ENCODE data around the gene SARM1.

The SARM1 gene

DNA sequence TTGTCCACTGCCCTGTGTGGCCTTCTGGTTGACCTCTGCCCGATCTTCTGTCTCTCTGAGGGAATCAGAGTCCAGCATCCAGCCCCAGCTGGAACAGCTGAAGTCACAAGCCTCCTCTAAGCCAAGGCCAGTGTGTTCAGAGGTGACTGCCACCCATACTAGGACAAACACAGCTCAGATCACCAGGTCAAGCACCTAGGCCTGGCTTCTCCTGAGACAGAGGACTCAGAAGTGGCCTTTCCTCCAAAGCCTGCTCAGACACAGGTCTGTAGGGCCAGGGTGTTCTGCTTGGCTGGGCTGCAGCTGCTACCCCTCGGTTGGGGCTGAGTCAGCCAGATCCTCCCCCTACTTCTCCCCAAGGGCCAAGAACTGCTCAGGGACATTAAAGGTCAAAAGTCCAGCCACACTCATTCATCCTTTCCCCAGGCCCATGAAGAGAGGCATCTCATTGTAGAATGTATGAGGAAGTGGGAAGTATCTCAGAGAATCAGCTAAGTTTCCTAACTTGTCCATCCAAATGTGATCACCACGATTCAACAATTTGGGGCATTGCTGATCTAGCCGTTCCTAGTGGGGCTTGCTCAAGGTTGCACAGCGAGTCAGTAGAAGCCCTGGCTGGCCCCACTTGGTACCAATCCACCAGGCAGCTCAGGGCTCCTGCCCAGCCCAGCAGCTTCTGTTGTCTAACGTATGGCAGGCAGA, 26.9 kb downstream of the SARM1 start:
- Histone ChIP-seq H3K27ac (peak overlapping the region; percentile 64), H3K36me3 (peaks cover 64% of the 10 kb centered on the region), H3K4me1 (peaks cover 24% of the 10 kb centered on the region), H3K9me3 (no peaks in the 10 kb centered on the region), H3K9ac (peak overlapping the region; percentile 64), H3K4me3 (no peak overlapping the region), H3K27me3 (no peaks in the 10 kb centered on the region), H4K20me1 (no peaks in the 10 kb centered on the region), H3K4me2 (peak overlapping the region; percentile 65)
- TF ChIP-seq Cebpa-rat (IDR thresholded peaks at IDR 0.05), result no peak

DNA sequence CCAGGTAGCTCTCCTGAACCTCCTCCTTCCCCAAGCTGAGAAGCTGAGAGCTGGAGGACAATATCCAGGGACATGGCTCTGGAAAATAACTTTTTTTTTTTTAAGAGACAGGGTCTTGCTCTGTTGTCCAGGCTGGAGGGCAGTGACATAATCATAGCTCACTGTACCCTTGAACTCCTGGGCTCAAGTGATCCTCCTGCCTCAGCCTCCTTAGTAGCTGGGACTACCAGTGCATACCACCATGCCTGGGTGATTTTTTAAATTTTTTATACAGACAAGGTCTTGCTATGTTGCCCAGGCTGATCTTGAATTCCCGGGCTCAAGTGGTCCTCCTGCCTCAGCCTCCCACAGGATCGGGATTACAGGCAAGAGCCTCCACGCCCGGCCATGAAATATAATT, 28.3 kb downstream of the SARM1 start:
- Histone ChIP-seq H3K4me3 (no peak overlapping the region), H3K9me3 (no peaks in the 10 kb centered on the region), H3K27ac (no peak overlapping the region)

GRCh38 chr17:28402224-28402630, 30.7 kb downstream of the SARM1 start:
- Histone ChIP-seq H3K9ac (no peak overlapping the region), H3K4me2 (no peak overlapping the region), H3K27ac (no peak overlapping the region), H3K4me1 (peaks cover 46% of the 10 kb centered on the region), H3K9me3 (no peaks in the 10 kb centered on the region), H4K20me1 (no peaks in the 10 kb centered on the region), H3K4me3 (no peak overlapping the region), H3K36me3 (peaks cover 26% of the 10 kb centered on the region), H3K27me3 (no peaks in the 10 kb centered on the region; the same call in 1 of the 2 replicates)
- TF ChIP-seq Cebpa-rat (IDR thresholded peaks at IDR 0.05), result no peak

More for the DNA sequence above, 28.3 kb downstream of the SARM1 start:
- peaks cover 34% of the 10 kb centered on the region for H3K4me1 ChIP-seq
- peaks cover 50% of the 10 kb centered on the region for H3K36me3 ChIP-seq
- no peaks in the 10 kb centered on the region for H3K27me3 ChIP-seq
- no peak overlapping the region for H3K4me2 ChIP-seq
- TF ChIP-seq Cebpa-rat (IDR thresholded peaks at IDR 0.05), result no peak
- H4K20me1 ChIP-seq, result no peaks in the 10 kb centered on the region
- no peak overlapping the region for H3K9ac ChIP-seq

DNA sequence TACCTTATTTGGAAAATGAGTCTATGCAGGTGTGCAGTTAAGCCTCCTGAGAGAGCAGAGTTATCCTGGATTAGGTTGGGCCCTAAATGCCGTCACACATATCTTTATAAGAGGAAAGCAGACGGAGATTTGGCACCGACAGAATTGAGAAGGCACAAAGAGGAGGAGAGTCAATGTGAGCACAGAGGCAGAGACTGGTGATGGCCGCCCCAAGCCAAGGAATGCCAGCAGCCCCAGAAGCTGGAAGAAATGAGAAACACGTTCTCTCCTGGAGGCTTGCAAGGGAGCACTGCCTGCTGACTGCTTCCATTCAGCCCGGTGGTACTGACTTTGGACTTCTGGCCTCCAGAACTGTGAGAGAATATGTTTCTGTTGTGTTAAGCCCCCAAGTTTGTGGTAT, 31.4 kb downstream of the SARM1 start:
- Histone ChIP-seq H3K9ac (no peak overlapping the region), H4K20me1 (no peaks in the 10 kb centered on the region), H3K4me3 (no peak overlapping the region), H3K27ac (no peak overlapping the region), H3K4me1 (peaks cover 41% of the 10 kb centered on the region), H3K4me2 (no peak overlapping the region), H3K27me3 (no peaks in the 10 kb centered on the region; the same call in 1 of the 2 replicates), H3K36me3 (peaks cover 20% of the 10 kb centered on the region), H3K9me3 (no peaks in the 10 kb centered on the region)
- TF ChIP-seq Cebpa-rat (IDR thresholded peaks at IDR 0.05), result no peak

GRCh38 chr17:28404007-28404406, 32.5 kb downstream of the SARM1 start:
- H3K4me1 ChIP-seq, result peaks cover 30% of the 10 kb centered on the region
- no peaks in the 10 kb centered on the region for H4K20me1 ChIP-seq
- H3K4me2 ChIP-seq, result peak overlapping the region; percentile 19; the same call in 1 of the 2 replicates
- no peaks in the 10 kb centered on the region; the same call in 1 of the 2 replicates for H3K27me3 ChIP-seq
- no peaks in the 10 kb centered on the region for H3K9me3 ChIP-seq
- peaks cover 15% of the 10 kb centered on the region for H3K36me3 ChIP-seq
- H3K9ac ChIP-seq, result no peak overlapping the region
- H3K4me3 ChIP-seq, result no peak overlapping the region
- H3K27ac ChIP-seq, result no peak overlapping the region
- TF ChIP-seq Cebpa-rat (IDR thresholded peaks at IDR 0.05), result no peak

DNA sequence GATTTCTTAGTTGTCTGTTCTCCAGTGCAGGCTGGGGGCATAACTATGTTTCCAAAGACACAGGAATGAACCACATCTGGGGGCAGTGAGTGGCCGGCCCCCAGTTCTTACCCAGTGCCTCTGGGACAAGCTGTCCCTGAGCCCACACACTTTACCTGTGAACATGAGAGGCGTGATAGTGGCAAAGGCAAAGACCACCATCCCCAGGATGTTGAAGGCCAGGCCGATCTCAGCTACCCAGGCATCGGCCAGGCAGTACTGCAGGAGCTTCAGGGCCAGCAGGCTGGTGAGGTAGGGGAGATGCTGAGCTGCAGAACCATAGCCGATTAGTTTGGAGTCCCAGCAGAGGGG, 32.9 kb downstream of the SARM1 start:
- no peak overlapping the region for H3K4me3 ChIP-seq
- H3K9ac ChIP-seq, result no peak overlapping the region
- no peaks in the 10 kb centered on the region for H4K20me1 ChIP-seq
- TF ChIP-seq Cebpa-rat (IDR thresholded peaks at IDR 0.05), result no peak
- H3K9me3 ChIP-seq, result no peaks in the 10 kb centered on the region
- H3K27ac ChIP-seq, result no peak overlapping the region
- H3K36me3 ChIP-seq, result peaks cover 12% of the 10 kb centered on the region
- no peaks in the 10 kb centered on the region; the same call in 1 of the 2 replicates for H3K27me3 ChIP-seq
- H3K4me2 ChIP-seq, result peak overlapping the region; percentile 89
- H3K4me1 ChIP-seq, result peaks cover 28% of the 10 kb centered on the region

- peak overlapping the region; percentile 89 for H3K4me2 ChIP-seq
- H3K4me3 ChIP-seq, result peak overlapping the region; percentile 81
- peak overlapping the region; percentile 78 for H3K9ac ChIP-seq
- H4K20me1 ChIP-seq, result no peaks in the 10 kb centered on the region
- peaks cover 7% of the 10 kb centered on the region for H3K36me3 ChIP-seq
- H3K27ac ChIP-seq, result peak overlapping the region; percentile 74; the same call in 1 of the 2 replicates
- no peaks in the 10 kb centered on the region for H3K9me3 ChIP-seq
- H3K4me1 ChIP-seq, result peaks cover 28% of the 10 kb centered on the region
- H3K27me3 ChIP-seq, result no peaks in the 10 kb centered on the region; the same call in 1 of the 2 replicates
- no peak for TF ChIP-seq Cebpa-rat (IDR thresholded peaks at IDR 0.05)
Measured at GRCh38 chr17:28404812-28405570, 33.5 kb downstream of the SARM1 start.

GRCh38 chr17:28405632-28406472, 34.4 kb downstream of the SARM1 start, which contains the start of gene SLC46A1:
SLC46A1 (minus strand) TSS chr17:28406212; CDS start chr17:28406114, 98 bp downstream.
- Histone ChIP-seq H3K27ac (peak within 1 kb of the TSS; percentile 74), H3K4me1 (peaks cover 28% of the 10 kb centered on the region), H3K36me3 (no peaks in the 10 kb centered on the region), H3K4me2 (peak within 1 kb of the TSS; percentile 89), H3K9me3 (no peaks in the 10 kb centered on the region), H3K9ac (peak within 1 kb of the TSS; percentile 78), H3K27me3 (no peaks in the 10 kb centered on the region; the same call in 1 of the 2 replicates), H4K20me1 (no peaks in the 10 kb centered on the region), H3K4me3 (peak within 1 kb of the TSS; percentile 81)
- no peak for TF ChIP-seq Cebpa-rat (IDR thresholded peaks at IDR 0.05)

GRCh38 chr17:28406473-28406814, 35.0 kb downstream of the SARM1 start:
- H3K27me3 ChIP-seq, result no peaks in the 10 kb centered on the region; the same call in 1 of the 2 replicates
- peak overlapping the region; percentile 89 for H3K4me2 ChIP-seq
- no peak for TF ChIP-seq Cebpa-rat (IDR thresholded peaks at IDR 0.05)
- no peaks in the 10 kb centered on the region for H3K36me3 ChIP-seq
- peak overlapping the region; percentile 78; the same call in 1 of the 2 replicates for H3K9ac ChIP-seq
- H3K4me3 ChIP-seq, result peak overlapping the region; percentile 81
- H4K20me1 ChIP-seq, result no peaks in the 10 kb centered on the region
- no peak overlapping the region for H3K27ac ChIP-seq
- no peaks in the 10 kb centered on the region for H3K9me3 ChIP-seq
- H3K4me1 ChIP-seq, result peaks cover 28% of the 10 kb centered on the region

Measured in BLaER1 (cell line).